SKM-1 (cell line): ENCODE results near the gene RAB3IL1.

Experiments used
- DNase-seq: peaks from one replicate; lab custom pipeline; 2025; ENCODE audit not compliant: unreplicated experiment; lab: John Stamatoyannopoulos, UW

Gene RAB3IL1

GRCh38 chr11:61921446-61921845 is 4.1 kb upstream of the RAB3IL1 start:
- no peak for DNase-seq

GRCh38 chr11:61919705-61920631 is 2.6 kb upstream of the RAB3IL1 start:
- DNase-seq: no peak

- no peak for DNase-seq
These were observed 1.8 kb upstream of the RAB3IL1 start for GRCh38 chr11:61918938-61919704.

- DNase-seq: no peak
These were observed 1.0 kb upstream of the RAB3IL1 start for GRCh38 chr11:61918251-61918937.

- no peak for DNase-seq
These were observed 531 bp downstream of the RAB3IL1 start for GRCh38 chr11:61916737-61917333.

GRCh38 chr11:61914471-61915171 is 2.7 kb downstream of the RAB3IL1 start:
- DNase-seq: no peak

- no peak for DNase-seq
These were observed 3.5 kb downstream of the RAB3IL1 start for GRCh38 chr11:61913699-61914395.

- DNase-seq: no peak
These were observed 4.2 kb downstream of the RAB3IL1 start for GRCh38 chr11:61912991-61913698.

- peak; percentile 90 for DNase-seq
These were observed 4.9 kb downstream of the RAB3IL1 start for GRCh38 chr11:61912530-61912898.

- no peak for DNase-seq
These were observed 5.5 kb downstream of the RAB3IL1 start for GRCh38 chr11:61911701-61912529.

- no peak for DNase-seq
These were observed 6.2 kb downstream of the RAB3IL1 start for GRCh38 chr11:61911128-61911700.

- DNase-seq: no peak
These were observed 6.9 kb downstream of the RAB3IL1 start for GRCh38 chr11:61910187-61911127.

- no peak for DNase-seq
These were observed 8.5 kb downstream of the RAB3IL1 start for GRCh38 chr11:61908730-61909316.

GRCh38 chr11:61907871-61908729 is 9.3 kb downstream of the RAB3IL1 start:
- no peak for DNase-seq

GRCh38 chr11:61907282-61907681 is 10.1 kb downstream of the RAB3IL1 start:
- DNase-seq: no peak

GRCh38 chr11:61906522-61906909 is 10.8 kb downstream of the RAB3IL1 start:
- no peak for DNase-seq
